Colon (tissue), 2 donors: ENCODE measurements around the gene ATXN2L.
"Not testable (repeated sequence)": the region's sequence is repeated elsewhere in the genome, so short reads cannot be mapped to it uniquely, and the experiment has no call there.

Experiments
- FAIRE-seq: peaks from 2 replicates; lab custom pipeline; 2012; peaks lifted over from hg19 to GRCh38; lab: Jason Lieb, UNC
- donor health status: control.
- donor health status: control.

The ATXN2L gene

DNA sequence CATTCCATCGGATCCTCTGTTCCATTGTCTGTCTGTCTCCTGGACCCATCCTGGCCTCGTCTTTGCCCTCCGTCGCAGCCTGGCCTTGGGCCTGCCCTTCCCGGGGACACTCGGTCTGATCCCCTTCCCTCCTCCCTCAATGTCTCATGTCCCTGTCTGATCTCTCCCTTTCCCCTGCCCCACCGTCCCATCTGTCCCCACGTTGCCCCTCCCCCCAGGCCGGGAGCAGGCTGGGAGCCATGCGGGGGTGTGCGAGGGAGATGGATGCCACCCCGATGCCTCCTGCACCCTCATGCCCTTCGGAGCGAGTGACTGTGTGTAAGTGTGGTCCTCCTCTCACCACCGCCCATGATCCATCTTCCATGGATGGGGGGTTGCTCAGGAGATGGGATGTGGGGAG lies 50.2 kb downstream of the ATXN2L start:
- no peak for FAIRE-seq

DNA sequence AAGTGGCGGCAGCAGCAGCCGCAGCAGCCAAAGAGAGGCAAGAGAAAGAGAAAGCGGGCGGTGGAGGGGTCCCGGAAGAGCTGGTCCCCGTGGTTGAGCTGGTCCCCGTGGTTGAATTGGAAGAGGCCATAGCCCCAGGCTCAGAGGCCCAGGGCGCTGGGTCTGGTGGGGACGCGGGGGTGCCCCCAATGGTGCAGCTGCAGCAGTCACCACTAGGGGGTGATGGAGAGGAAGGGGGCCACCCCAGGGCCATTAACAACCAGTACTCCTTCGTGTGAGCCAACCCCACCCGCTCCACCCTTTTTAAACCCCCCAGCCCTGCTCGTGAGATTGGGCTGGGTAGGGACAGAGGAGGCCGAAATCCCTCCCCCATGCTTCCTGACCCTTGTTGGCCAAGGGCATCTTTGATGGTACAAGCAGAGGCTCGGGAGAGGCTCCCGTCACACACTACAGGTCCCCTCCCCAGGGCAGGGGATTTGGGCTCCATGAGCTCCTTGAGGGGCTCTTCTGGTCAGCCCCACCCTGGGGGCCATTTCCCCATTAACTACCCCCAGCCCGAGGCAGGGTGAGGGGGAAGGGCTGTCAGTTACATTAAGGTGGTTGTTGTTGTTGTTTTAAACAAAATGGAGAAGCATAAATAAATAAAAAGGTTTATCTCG lies 50.9 kb downstream of the ATXN2L start:
- FAIRE-seq: no peak

DNA sequence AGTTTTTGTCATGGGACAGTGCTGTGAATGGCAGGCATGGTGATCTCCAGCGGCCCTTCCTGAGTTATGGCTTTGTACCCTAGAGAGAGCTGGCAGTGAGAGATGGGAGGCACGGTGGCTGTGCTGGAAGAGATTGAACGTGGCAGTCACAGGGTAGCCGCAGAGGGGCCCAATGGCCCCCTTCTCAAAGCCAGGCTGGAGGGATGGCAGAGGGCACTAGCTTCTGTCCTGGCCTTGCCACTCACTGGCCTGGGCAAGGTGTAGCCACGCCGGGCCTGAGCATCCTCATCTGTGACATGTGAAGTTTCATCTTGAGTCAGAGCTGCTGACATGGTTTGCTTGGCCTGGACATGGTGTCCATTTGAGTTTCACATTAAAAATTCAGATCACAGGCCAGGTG lies 51.6 kb downstream of the ATXN2L start:
- no peak for FAIRE-seq

DNA sequence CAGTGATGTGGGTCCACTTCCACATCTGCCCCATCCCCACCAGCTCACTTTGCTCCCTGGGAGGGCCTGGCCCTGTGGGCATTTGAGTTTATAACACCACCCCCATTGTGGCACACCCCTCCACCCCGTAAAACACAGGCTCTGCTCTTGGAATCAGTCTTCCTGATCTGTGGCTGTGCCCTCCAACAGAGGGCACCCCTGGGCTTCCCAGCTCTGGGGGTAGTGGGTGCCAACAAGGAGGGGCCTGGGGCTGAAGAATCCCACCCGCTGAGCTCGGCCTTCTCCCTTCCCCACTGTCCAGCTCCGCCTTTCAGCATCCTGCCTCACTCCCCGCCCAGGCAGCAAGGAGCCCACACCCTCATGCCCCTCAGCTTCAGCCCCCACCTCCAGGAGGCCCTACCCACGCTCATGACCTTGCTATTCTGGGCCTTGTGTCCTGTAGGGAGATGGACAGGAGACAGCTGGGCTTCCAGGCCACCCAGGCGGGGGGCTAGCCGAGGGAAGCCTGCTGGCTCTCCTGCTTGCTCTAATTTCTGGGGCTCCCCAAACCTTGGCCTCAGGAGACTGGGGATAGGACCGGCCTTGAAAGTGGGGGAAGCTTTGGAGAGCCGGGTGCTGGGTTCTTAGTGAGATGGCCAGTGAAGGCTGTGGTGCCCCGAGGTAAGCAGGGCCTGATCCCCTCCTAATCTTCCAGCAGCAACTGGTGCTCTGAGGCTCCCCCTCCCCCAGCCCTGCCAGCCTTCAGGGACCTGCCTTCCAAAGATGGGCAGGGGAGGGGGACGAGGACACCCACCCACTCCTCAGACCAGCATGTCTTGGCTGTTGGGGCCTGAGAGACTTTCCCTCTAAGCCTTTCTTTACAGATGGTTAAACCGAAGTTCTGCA lies 52.6 kb downstream of the ATXN2L start:
- no peak for FAIRE-seq

DNA sequence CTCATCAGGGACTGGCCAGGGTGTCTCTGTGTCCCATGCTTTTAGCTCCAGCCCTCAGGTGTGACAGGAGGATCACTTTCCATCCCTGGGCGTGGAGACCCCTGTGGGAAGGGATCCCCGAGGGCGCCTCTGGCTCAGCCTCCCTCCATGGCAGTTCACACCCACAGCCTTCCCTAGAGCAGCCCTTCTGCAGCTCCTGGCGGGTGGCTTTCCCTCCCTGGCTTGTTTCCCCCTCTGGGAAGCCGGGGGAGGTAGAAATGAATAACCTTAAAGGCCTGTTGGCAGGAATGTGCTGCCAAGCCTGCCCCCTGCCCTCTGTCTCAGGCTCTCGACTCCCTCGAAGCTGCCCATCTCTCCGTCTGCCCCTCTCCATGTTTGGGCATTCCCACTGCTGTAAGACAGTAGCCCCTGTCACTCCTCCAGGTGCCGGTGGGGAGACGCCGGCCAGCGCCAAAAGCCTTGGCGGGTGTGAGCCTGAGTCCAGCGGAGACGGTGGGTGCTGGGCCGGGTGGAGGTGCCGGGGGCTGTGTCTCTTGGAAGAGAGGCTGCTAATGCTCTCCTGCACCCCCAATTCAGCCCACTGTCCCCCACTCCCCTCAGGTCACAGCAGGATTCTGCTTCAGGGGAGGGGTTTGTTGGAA lies 53.3 kb downstream of the ATXN2L start:
- FAIRE-seq: no peak

DNA sequence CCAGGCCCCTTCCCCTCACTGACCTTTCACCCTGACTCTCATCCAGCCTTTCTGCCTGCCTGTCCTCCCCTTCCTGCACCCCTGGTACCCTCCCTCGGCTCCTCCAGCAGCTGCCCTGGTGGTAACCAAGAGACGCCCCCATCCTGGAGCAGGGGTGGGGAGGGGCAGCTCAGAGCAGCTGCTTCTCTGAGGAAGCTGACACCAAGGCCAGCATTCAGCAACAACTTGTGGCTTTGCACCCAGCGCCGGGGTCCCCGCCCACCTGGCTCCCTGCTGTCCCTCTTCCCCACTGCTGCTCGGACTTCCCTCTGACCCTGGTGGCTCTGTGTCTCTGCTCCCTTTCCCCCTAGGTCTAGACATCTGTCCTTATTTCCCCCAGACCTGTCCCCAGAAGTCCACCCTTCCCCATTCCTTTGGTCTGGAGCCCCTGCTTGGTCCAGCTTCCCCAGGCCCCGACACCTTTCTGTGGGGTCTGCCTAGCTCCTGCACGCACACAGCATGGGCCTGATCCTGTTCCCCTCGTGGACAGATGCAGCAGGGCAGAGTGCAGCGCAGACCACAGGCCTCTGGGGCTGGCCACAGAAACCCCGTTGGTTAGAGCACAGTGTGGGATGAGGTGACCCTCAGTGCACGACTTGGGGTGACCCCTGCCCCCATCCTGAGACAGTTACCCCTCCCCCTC lies 54.3 kb downstream of the ATXN2L start:
- FAIRE-seq: no peak

DNA sequence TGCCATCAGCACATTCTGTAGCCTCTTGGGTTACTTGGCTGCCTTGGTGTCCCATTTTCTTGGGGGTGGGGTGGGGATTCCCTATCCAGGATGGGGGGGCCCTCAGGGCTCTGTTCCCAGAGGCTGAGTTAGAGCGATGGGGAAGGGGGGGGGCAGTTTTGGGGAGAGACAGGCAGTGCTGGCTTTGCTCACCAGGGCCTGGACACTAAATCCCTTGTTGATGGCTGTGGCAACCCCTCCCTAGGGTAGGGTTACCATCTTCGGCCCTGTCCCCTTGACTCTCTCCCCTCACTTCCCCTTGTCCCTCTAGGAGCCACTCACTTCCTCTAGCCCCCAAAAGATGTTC lies 54.8 kb downstream of the ATXN2L start:
- FAIRE-seq: no peak

DNA sequence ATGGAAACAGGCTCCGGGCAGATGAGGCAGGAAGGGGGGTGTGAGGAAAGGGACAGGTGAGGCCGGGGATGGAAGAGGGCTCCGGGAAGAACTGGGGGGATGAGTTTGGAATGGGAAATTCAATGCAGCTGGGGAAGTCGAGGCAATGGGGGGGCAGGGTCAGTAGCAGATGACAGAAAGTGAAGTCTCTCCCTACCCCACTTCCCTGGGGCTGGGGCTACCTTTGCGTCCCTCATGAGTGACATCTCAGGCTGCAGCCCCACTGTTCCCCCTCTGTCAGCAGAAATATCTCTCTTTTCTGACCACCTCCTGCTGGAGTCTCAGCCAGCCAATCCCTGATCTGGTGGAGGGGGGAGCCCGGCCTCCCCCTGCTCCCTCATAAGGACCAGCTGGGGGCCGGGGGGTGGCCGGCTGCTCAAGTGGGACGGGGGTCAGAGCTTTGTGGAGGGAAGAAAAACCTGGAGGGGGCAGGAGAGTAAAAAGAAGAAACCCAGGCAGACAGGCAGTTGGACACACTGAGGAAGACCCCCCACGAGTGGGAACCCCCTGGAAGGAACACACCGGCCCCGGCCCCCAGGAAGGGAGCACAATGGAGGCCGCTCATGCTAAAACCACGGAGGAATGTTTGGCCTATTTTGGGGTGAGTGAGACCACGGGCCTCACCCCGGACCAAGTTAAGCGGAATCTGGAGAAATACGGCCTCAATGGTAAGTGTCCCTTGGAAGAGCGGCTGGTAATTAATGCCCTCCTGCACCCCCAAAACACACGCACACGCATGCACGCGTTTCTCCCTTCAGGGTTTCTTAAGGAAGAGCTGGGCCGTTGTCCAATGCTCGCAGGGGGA lies 55.5 kb downstream of the ATXN2L start, which contains the start of gene ATP2A1:
Gene ATP2A1 (plus strand): TSS at position 406 of the 844 bp plus-strand sequence. CDS start 184 bp downstream, at position 590.
- no peak for FAIRE-seq

DNA sequence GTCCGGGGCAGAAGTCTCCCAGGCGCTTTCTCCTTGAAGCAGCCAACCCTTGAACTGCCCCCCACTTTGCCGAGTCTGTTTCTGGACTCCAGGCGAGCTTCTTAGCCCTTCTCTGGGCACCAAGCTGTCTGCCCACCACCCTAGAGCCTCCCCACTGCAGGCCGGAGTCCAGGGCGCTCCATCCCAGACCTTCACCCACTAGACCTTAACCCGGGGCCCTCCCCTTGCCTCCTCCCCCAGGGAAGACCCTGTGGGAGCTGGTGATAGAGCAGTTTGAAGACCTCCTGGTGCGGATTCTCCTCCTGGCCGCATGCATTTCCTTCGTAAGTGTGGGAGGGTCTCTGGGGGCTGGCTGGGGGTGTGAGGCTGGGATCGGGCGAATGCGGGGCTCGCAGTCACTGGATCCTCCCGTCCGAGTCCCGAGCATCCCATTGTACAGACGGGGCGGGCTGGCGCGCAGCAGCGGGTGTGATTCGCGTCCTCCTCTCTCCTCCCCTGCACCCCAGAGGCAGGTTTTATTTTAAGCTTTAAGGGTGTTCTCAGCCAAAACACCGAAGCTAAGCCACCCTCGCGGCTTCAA lies 56.6 kb downstream of the ATXN2L start:
- FAIRE-seq: no peak

DNA sequence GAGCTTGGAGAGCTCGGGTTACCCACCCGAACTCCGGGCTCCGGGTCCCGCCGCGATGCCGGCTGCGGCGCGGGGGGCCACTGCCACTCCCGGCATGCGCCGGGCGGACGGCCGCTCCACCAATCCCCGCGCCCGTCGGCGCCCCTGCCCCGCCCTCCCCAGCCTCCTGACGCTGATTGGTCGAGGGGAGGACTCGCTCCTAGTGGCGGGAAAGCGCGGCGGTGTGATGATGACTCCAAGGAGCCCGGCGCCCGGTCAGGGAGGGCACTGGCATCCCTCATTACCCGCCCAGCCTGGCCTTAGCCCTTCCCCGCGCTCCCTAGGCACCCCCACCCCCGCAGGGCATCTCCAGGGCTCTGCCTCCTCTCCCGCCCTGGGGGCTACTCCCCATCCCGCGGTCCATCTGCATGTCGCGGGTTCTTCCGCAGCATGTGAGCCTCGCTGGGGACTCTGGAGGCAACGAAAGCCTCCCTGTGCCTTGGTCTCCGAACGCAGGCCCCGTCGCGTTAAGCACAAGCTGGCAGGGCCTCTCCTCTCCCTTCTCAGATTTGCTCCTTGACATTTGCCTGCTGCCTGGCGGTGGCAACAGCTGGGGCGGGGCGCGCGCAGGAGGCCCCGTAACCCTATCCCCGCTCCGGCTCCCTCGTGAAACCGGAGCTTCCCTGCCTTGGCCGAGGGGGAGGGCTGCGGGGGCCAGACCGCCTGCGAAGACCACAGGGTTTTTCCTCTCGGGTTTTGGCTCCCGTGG lies 57.2 kb downstream of the ATXN2L start:
- no peak for FAIRE-seq

DNA sequence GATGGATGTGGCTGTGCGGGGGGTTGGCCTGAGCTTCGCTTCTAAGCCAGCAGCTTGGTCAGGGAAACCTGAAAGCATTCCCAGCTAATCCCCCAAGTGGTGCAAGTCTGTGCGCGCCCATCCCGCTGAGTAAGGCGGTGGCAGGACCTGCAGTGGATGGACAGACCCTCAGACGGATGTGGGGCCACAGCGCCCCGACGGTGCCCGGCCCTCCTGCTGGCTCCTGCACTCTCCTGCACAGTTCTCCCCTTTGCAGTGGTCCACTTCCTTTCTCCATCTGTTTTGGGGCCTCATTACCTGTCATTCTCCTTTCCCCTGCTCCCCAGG lies 57.8 kb downstream of the ATXN2L start:
- no peak for FAIRE-seq

DNA sequence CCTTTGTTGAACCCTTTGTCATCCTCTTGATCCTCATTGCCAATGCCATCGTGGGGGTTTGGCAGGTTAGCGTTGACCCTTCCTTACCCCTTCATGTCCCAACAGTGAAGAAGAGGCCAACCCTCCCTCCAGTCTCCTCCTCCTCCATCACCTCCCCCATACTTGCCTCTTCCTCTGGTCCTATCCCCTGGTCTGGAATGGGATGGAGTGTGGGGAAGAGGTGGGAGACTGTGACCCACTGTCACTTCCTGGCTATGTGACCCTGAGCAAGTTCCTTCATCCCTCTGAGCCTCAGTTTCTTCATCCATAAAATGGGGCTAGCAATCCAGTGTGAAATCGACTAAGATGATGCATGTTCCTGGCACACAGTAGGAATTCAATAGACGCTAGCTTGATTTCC lies 58.2 kb downstream of the ATXN2L start:
- FAIRE-seq: no peak

DNA sequence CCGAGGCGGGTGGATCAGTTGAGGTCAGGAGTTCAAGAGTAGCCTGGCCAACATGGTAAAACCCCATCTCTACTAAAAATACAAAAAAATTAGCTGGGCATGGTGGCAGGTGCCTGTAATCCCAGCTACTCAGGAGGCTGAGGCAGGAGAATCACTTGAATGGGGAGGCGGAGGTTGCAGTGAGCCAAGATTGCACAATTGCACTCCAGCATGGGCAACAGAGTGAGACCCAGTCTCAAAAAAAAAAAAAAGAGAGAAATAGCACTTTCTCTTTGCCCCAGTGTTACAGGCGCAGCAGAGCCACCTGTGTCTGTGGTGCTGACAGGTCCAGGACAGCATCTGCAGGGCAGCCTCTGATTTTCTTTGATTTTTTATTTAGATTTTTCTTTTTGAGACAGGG lies 58.8 kb downstream of the ATXN2L start:
- FAIRE-seq: not testable (repeated sequence)

DNA sequence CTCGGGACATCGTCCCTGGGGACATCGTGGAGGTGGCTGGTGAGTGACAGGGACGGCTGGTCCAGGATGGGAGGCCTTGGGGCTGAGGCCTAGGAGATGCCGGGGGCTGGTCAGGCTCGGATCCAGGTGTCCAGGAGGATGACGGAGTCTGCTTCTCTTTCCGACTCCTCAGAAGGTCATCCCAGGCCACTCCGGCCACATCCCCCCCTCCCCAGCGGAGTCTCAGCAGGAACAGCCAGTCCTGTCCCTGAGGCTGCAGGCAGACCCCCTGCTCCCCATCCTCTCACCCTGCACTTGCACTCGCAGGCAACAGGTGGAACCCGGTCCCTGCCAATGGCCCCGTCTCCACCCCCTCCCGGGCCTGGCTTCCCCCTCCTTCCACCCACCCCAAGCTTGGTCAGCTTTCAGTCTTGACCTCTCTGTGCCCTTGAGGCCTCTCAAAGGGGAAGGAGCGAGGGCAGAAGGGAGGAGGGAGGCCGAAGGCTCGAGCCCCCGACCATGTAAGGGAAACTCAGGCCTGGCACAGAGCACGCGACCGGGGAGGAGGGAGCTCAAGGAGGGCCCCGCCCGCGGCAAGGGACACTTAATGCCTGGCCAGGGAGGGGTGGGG lies 59.9 kb downstream of the ATXN2L start:
- FAIRE-seq: no peak

DNA sequence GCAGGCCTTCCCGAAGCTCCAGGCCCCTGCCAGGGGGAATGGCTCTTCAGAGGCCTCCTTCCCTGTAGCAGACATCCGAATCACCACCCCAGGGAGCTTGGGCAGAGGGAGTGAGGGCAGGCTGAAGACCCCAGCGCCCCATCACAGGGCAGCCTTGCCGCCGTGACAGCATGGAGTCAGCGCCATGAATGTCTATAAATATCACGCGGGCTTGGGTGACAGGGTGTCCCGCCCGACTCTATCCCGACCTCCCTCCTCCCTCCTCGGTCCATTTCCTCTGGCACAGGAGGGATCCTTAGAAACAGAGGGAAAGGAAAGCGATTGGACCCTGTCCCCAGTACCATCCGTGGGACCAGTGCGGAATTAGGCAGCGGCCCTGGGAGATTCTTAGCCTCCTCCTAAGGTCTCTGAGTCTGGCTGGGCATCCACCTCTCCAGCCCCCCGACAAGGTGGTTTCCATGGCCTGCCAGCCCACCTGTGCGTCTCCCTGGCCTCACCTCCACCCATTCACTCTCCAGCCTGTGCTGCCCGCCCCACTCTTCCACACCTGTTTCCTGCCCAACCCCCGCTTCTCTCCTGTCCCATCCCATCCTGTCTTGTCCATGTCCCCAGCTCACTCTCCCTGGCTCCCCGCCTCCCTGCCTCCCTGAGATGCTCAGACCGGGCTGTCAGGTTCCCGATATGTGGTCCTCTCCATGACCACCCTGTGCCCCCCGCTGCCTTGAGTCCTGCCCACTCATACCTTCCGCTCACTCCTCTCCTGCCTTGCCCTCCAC lies 60.6 kb downstream of the ATXN2L start:
- no peak for FAIRE-seq

DNA sequence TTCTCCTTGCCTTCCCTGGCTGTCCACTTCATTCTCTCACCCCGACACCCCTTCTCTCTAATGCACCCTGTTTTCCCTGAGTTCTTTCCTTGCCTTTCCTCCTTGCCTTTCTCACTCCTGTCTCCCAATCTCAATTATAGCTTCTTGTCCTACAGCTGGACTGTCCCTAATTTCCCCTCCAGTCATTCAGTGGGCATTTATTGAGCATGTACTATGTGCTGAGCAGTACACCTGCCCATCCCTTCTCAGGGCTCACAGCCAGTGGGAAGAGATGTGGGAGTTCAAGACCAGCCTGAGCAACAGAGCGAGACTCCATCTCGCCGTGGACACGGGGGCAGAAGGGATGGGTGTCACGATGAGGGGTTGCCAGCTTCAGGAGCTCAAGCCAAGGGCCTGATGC lies 61.2 kb downstream of the ATXN2L start:
- no peak for FAIRE-seq
